ENCODE data around the gene CCDC110. TPM values are rescaled to one million over a fixed set of nuclear protein-coding genes. Genes with fewer than 3 reads are reported as not detected.

The CCDC110 gene
- total and polyA plus RNA-seq, 9 of the 15 experiments (the other 6 are each of a cell fraction or from before 2014, with no cell fraction given) = 0.04 to 0.35 (median 0.07) TPM; not detected in 4

DNA sequence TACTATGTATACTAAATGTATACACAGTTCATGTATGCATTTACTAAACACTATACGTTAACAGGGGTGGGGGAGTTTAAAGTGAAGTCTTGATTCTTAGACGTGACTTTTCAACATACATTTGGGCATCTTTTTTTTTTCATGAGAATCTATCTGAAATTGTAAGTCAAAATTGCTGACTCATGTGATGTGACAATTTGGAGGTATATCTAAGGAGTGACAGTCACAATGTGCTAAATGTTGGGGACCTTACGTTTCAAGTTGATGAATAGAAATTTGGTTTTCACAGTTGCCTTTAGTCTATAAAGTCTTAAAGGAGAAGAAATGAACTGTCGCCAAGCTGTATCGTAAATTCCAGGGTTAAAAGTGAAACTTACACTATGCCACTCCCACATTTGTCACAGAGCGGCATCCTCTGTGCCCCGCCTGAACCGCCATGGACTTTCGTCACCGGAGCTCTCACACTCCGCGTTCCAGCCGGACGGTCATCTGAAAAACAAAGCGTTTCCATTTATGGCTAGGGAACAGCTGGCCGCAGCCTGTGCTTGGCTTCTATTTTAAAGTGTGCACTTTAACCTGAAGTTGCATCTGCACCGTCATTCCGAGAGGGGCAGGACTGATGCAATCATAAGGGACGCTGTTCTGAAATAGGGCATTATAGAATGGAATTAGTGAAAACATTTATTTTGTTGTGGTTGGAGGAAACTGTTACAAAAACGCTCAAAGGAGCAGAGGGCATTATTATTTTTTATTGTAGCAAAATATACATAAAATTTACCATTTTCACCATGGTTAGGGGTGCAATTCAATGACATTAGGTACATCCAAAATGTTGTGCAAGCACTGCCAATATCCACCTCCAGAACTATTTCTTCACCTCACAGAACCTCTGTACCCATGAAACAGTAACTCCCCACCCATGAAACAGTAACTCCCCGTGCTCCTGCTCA is 32.8 kb upstream of the CCDC110 start (continued):
- TF ChIP-seq RBM17 (IDR thresholded peaks at IDR 0.05; ENCODE audit: borderline replicate concordance, low read depth, low read length) = no peak
- peak; percentile 75 for TF ChIP-seq CTBP1 (IDR thresholded peaks at IDR 0.05; ENCODE audit: borderline replicate concordance)
- 0 out of 2 replicates have a peak, but pooled peaks have one; percentile 5 for TF ChIP-seq NFIC (IDR thresholded peaks at IDR 0.05)
- no peak for TF ChIP-seq ZEB2 (IDR thresholded peaks at IDR 0.05)
- no peak for TF ChIP-seq NBN (IDR thresholded peaks at IDR 0.05; ENCODE audit: low read depth)
- no peak for TF ChIP-seq HDAC2 (IDR thresholded peaks at IDR 0.05)
- TF ChIP-seq, protein P1, sequence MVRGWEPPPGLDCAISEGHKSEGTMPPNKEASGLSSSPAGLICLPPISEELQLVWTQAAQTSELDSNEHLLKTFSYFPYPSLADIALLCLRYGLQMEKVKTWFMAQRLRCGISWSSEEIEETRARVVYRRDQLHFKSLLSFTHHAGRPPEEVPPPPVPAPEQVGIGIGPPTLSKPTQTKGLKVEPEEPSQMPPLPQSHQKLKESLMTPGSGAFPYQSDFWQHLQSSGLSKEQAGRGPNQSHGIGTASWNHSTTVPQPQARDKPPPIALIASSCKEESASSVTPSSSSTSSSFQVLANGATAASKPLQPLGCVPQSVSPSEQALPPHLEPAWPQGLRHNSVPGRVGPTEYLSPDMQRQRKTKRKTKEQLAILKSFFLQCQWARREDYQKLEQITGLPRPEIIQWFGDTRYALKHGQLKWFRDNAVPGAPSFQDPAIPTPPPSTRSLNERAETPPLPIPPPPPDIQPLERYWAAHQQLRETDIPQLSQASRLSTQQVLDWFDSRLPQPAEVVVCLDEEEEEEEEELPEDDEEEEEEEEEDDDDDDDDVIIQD (CRISPR knock-in tag; IDR thresholded peaks at IDR 0.05) = no peak
- TF ChIP-seq MCM5 (IDR thresholded peaks at IDR 0.05; ENCODE audit: low read depth) = no peak
- TF ChIP-seq NR2C1 (IDR thresholded peaks at IDR 0.05) = peak; percentile 84
- peak; percentile 91 for TF ChIP-seq NR2C1 (tag; IDR thresholded peaks at IDR 0.05)
- peak; percentile 52; the same call in 1 of the 2 replicates for TF ChIP-seq CREM (IDR thresholded peaks at IDR 0.05; ENCODE audit: low read depth)
- TF ChIP-seq C11orf30 (IDR thresholded peaks at IDR 0.05; ENCODE audit: low read depth) = peak; percentile 99
- peak in 1 of 3 experiments; percentile 58 for TF ChIP-seq YY1 (IDR thresholded peaks at IDR 0.05; ENCODE audit: borderline replicate concordance in 1 of 3, control insufficient read depth in 1 of 3, extremely low read depth in 1 of 3, insufficient read depth in 3 of 3, insufficient read length in 1 of 3, insufficient replicate concordance in 2 of 3, low read depth in 1 of 3, low read length in 2 of 3)
- TF ChIP-seq RNF2 (IDR thresholded peaks at IDR 0.05) = peak; percentile 51; the same call in 1 of the 2 replicates
- peak in 1 of 2 experiments; percentile 93; a peak in 2 of 4 replicates for TF ChIP-seq ZNF318 (IDR thresholded peaks at IDR 0.05; ENCODE audit: borderline replicate concordance in 1 of 2, low read depth in 1 of 2)
- no peak for TF ChIP-seq ZNF668 (CRISPR knock-in tag; IDR thresholded peaks at IDR 0.05)
- peak; percentile 29; the same call in 1 of the 2 replicates for TF ChIP-seq JUN (IDR thresholded peaks at IDR 0.05; ENCODE audit: borderline replicate concordance, low read depth, low read length)
- TF ChIP-seq JUN (CRISPR knock-in tag; IDR thresholded peaks at IDR 0.05; ENCODE audit: borderline replicate concordance) = no peak
- no peak for TF ChIP-seq ZNF76 (CRISPR knock-in tag; IDR thresholded peaks at IDR 0.05; ENCODE audit: borderline replicate concordance)

Data from K562 (cell line).